ENCODE measurements around the gene HSD3B1. TPM values are rescaled to one million over a fixed set of nuclear protein-coding genes. Genes with fewer than 3 reads are reported as not detected.

Gene HSD3B1
- total and polyA plus RNA-seq, 9 of the 15 experiments (the other 6 are each of a cell fraction or from before 2014, with no cell fraction given), result not detected

DNA sequence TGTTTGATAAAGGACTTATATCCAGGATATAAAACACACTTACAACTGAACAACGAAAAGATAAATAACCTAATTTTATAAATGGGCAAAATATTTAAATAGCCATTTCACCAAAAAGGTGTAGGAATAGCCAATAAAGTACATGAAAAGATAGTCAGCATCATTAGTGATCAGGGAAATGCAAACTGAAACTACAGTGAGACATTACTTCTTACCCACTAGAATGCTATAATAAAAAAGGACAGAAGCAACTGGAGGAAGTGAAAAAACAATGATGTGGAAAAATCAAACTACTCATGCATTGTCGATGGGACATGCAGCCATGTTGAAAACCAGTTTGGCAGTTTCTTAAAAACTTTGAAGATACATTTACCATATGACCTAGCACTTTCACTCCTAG is 43.4 kb upstream of the HSD3B1 start:
- Histone ChIP-seq H3K36me3 (ENCODE audit: control insufficient read depth, insufficient read depth, low read length) (no peaks in the 10 kb centered on the region), H3K79me2 (ENCODE audit: control insufficient read depth, insufficient read depth, low read length) (no peaks in the 10 kb centered on the region), H4K20me1 (replicated peaks; ENCODE audit: control insufficient read depth, insufficient read depth, low read length) (no peaks in the 10 kb centered on the region), H2AFZ (ENCODE audit: low read depth, low read length) (no peak overlapping the region), H3K4me2 (ENCODE audit: insufficient read depth, low read length) (no peak overlapping the region), H3K9me1 (ENCODE audit: control insufficient read depth, insufficient read depth, low read length) (no peaks in the 10 kb centered on the region), H3K27ac (ENCODE audit: extremely low read depth, low read depth, low read length) (no peak overlapping the region), H3K4me3 (no peak overlapping the region), H3K9ac (ENCODE audit: insufficient read depth in 1 of 2, low read depth in 2 of 2, low read length in 2 of 2) (no peak overlapping the region), H3K4me1 (replicated peaks in 1 of 2; ENCODE audit: control insufficient read depth in 2 of 2, insufficient read depth in 2 of 2, low read length in 2 of 2) (no peaks in the 10 kb centered on the region), H3K27me3 (ENCODE audit: control insufficient read depth in 2 of 2, insufficient read depth in 2 of 2, low read length in 2 of 2) (no peaks in the 10 kb centered on the region; a peak in 1 of 5 replicates), H3K9me3 (replicated peaks; ENCODE audit: control insufficient read depth, insufficient read depth, low read depth, low read length) (no peaks in the 10 kb centered on the region)
- no peak for FAIRE-seq
- 0% methylated on average over 2 of the region's 2 CpGs for WGBS (ENCODE audit: insufficient coverage, low coverage, missing lambda C conversion rate)
- no peak for DNase-seq (ENCODE audit: extremely low read depth in 1 of 4, low spot score in 3 of 4)
- intact Hi-C loops (cut with micrococcal nuclease) (no loop called here), in situ Hi-C loops (cut with MboI) (no loop called here)
- no peak for ATAC-seq
- POLR2A ChIA-PET, result no interaction called here
- CTCF ChIA-PET (ENCODE audit: low intra/inter-chr PET ratio), result no interaction called here
- no TSS peak for BruUV-seq (replicated peaks)
- TF ChIP-seq ZNF444 (CRISPR knock-in tag; IDR thresholded peaks at IDR 0.05) (no peak), ARID2 (IDR thresholded peaks at IDR 0.05) (no peak), TCF3 (CRISPR knock-in tag; IDR thresholded peaks at IDR 0.05) (no peak), SMARCC2 (IDR thresholded peaks at IDR 0.05; ENCODE audit: low read depth) (no peak), MCM2 (IDR thresholded peaks at IDR 0.05; ENCODE audit: low read depth) (no peak), ESRRA (IDR thresholded peaks at IDR 0.05; ENCODE audit: borderline replicate concordance, low read depth) (no peak), SRF (CRISPR knock-in tag; IDR thresholded peaks at IDR 0.05) (no peak), TCF7L2 (IDR thresholded peaks at IDR 0.05; ENCODE audit: low read depth, low read length) (no peak), NCOA4 (IDR thresholded peaks at IDR 0.05; ENCODE audit: partially characterized antibody) (no peak), SMAD4 (CRISPR knock-in tag; conservative IDR thresholded peaks at IDR 0.05) (no peak), KAT2B (IDR thresholded peaks at IDR 0.05; ENCODE audit: low read depth, low read length) (no peak), DPF2 (IDR thresholded peaks at IDR 0.05) (no peak), FOXA1 (IDR thresholded peaks at IDR 0.05; ENCODE audit: borderline replicate concordance) (no peak), RBM22 (IDR thresholded peaks at IDR 0.05; ENCODE audit: low read depth, low read length, poor library complexity, severe bottlenecking) (no peak)
- TF ChIP-seq, protein P1, sequence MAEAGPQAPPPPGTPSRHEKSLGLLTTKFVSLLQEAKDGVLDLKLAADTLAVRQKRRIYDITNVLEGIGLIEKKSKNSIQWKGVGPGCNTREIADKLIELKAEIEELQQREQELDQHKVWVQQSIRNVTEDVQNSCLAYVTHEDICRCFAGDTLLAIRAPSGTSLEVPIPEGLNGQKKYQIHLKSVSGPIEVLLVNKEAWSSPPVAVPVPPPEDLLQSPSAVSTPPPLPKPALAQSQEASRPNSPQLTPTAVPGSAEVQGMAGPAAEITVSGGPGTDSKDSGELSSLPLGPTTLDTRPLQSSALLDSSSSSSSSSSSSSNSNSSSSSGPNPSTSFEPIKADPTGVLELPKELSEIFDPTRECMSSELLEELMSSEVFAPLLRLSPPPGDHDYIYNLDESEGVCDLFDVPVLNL (CRISPR knock-in tag; IDR thresholded peaks at IDR 0.05; ENCODE audit: low read depth), result no peak
- TF ChIP-seq, protein P2, sequence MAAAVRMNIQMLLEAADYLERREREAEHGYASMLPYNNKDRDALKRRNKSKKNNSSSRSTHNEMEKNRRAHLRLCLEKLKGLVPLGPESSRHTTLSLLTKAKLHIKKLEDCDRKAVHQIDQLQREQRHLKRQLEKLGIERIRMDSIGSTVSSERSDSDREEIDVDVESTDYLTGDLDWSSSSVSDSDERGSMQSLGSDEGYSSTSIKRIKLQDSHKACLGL (CRISPR knock-in tag; IDR thresholded peaks at IDR 0.05; ENCODE audit: borderline replicate concordance, poor library complexity, severe bottlenecking), result no peak
- TF ChIP-seq, protein P3, sequence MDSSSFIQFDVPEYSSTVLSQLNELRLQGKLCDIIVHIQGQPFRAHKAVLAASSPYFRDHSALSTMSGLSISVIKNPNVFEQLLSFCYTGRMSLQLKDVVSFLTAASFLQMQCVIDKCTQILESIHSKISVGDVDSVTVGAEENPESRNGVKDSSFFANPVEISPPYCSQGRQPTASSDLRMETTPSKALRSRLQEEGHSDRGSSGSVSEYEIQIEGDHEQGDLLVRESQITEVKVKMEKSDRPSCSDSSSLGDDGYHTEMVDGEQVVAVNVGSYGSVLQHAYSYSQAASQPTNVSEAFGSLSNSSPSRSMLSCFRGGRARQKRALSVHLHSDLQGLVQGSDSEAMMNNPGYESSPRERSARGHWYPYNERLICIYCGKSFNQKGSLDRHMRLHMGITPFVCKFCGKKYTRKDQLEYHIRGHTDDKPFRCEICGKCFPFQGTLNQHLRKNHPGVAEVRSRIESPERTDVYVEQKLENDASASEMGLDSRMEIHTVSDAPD (CRISPR knock-in tag; IDR thresholded peaks at IDR 0.05), result no peak
